HPDE6-E6E7 (cell line): ENCODE results near the gene PEAK1.
"Not testable (repeated sequence)": the region's sequence is repeated elsewhere in the genome, so short reads cannot be mapped to it uniquely, and the experiment has no call there.

Experiments used
- DNase-seq: peaks from one replicate; pipeline ENCODE4 v3.0.0; 2011; ENCODE audit warnings: missing footprints; ENCODE audit errors: extremely low spot score

Gene PEAK1

DNA sequence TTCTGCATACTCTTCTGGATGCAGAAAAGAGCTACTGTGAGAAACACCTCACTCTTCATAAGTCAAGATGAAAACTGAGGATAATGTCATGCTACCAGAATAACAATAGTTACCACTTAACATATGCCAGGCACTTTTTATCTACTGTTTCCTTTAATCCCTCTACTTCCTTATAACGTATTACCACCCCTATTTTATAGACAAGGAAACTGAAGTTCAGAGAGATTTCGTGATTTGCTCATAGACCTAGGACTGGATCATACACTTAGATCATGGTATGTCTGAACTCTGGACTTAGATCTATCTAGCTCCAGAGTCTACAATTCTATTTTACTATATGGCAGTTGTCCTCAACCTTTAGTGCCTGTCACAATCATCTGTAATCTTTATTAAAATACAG is 193.3 kb downstream of the PEAK1 start:
- no peak for DNase-seq

DNA sequence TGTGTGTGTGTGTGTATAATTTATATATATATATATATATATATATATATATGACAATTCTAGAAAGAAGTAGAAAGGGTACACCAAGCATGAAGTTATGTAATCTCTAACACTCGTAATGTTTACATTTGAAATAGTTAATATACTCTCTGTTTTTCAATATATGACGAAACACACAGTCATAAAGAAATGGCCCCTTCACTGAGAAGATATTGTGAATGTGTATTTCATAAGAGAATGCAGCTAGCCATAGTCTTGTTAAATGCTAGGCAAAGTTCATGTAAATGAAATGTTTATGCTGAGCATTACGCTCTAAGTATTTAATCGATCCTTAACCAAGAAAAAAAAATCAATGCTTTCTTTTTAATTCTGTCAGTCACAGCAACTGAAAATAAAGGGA is 194.3 kb downstream of the PEAK1 start:
- DNase-seq = no peak

DNA sequence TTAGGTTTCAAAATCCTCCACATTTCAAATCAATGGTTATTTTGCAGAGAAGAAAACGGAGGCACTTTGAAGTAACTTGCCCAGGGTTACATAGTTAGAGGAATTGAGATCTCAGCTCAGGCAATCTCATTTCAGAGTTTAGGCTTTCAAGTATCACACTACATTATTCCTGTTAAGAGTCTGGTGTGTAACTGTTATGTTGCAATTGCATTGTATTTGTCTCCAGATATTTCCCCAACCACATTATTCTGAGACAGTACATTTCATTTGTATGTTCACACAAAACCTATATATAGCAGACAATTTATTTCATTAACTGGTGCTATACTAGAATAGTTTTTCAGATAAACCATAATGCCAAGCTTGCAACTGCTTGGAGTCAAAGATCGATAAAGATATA is 194.8 kb downstream of the PEAK1 start:
- no peak for DNase-seq

DNA sequence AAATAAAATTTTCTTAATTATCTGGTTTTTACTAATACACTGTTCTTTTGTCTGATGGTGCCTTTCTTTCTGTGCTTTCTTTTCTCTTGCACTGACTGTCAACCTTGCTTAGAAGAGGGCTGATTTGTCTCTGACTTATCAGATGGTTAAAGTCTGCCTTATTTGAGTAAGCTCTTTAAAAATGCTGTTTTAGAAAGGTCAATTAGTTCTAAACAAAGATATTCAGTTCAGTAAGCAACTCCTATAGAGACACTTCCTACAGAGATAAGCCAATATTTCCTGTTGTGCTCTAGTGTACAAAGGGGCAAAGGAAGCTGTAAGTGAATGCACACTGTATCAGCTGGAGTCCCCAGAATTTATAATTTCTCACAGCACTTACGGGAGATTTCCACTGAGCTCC is 195.6 kb downstream of the PEAK1 start:
- DNase-seq = no peak

DNA sequence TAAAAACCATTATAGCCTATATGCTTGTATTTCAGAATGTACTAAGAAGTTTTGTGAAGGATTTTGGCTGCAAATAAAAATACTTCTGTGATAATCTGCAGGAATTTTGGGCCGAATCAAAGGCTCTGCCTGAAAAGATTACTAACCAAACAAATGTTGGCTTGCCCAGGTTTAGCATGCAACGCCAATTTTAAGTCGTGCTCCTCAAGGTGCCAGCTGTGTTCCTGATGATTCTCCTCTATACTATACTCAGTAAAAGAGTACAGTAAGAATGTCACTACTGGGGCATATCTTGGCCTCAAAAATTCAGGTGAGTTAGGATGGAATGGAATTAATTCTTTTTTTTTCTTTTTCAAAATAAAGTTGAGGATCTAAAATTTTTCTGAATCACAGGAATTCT is 198.2 kb downstream of the PEAK1 start:
- no peak for DNase-seq

DNA sequence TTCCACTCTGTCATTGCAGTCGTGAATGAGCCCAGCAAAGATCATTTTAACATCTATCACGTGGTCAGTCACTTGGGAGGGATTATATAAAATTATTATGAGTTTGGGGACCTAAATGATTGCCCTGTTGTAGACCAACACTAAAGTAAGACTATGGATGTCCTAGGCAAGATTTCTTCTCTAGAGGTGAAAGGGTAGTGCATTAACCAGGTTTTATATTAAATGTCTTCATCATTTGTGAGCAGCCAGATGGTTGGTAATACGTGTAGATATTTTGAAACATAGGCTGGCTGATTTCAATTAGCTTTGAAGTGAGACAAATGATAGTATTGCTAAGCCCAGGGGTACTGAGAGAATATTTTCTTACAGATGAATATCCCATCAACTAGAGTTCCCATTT is 198.7 kb downstream of the PEAK1 start:
- DNase-seq = no peak

DNA sequence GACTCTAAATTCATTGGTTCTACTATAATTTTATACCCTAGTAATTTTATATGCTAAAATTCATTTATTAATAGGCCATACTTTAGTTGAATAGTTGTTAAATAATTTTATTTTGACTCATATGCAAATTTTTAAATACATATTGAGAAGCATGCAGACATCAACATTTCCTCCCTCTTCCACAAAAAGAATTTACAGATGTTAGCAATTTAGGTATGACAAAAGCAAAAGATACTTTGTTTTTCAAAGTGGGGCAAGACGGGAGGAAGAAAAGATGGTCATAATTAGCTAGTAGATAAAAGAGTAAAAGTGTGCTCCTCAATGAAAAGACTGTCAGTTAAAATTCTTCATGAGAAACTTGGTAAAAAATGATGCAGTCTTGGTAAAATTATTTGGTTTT is 200.1 kb downstream of the PEAK1 start:
- DNase-seq = no peak

DNA sequence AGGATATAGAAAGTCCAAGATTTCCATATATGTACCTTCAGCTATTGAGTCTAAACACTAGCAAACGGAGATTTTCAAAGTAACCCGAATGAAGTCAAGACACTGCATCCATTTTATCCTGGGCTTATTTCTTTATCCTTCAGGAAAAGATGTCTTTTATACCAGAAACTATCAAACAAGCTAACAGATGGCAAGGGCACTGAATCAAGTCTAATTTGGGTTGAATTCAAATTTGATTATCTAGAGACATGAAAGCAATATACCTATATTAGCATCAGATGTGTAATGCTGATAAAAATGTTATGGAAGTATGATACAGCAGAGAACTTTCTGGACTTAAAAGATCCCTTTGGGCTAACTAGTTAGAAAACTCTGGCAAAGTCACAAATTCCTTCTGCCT is 210.7 kb downstream of the PEAK1 start:
- DNase-seq = no peak

DNA sequence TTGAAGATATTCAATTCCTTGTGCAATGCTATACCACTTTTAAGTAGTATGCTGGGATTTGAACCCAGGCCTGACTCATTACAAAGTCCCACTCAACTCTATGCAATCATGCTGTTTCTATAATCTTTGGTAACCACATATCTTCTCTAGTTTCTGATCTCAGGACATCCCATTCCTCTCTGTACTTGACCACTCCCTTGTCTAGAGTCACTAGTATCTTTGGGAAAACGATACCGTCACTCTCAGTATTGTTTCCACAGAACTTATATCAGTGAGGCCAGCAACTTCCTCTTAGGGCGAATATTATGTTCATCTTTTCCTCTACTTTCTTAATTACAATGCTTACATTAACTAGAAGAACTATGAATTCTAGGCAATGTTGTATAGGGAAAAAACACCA is 211.7 kb downstream of the PEAK1 start:
- DNase-seq = no peak

DNA sequence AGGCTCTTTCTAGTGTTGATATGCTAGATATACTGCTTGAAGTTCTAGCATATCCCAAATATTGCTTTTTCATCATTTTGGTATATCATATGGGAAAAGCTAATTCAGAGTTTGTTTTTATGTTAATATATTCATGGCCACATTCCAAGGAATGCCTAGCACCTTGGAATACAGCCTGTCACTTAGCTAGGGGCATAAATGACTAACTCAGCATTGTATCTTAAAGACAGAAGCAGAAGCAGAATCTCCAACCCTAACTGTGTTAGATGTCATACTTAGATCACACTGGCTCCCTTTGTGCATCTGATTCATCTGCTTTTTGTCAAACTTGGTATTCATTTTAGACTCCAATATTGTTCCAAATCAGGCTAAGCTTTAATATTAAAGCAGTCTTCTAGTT is 218.2 kb downstream of the PEAK1 start:
- no peak for DNase-seq

DNA sequence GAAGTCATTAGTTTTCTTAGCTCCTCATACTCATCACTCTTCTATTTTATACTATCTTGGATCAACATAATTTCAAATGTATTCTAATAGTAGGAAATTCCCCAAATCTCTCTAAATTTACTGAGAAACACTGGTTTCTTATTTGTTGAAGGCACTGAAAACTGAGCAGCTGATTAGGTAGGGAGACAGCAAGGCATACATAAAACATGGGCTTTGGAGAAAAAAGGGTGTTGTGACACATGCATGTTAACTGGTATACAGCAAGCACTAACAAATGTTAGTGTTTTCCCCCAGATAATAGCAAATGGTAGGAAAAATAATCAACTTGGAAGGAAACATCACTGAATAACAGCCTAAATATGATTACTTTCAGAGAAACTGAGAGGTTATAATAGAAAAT is 223.5 kb downstream of the PEAK1 start:
- DNase-seq = no peak

DNA sequence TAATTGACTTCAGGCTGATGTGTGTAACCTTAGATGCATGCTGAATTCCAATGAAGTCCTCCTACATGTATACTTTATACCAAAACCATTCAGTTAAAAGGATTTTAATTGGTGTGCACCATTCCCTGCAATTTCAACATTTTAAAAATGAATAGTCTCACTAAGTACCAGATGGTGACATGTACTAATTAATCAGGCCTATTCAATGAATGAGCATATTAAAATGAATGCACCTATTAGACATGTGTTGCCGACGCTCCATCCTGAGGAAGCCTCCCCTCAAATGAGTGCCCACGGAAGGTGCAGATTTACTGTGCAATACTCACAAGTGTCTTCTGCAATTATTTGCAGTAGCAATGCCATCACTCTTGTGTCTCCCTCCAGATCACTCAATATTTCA is 224.3 kb downstream of the PEAK1 start:
- no peak for DNase-seq

DNA sequence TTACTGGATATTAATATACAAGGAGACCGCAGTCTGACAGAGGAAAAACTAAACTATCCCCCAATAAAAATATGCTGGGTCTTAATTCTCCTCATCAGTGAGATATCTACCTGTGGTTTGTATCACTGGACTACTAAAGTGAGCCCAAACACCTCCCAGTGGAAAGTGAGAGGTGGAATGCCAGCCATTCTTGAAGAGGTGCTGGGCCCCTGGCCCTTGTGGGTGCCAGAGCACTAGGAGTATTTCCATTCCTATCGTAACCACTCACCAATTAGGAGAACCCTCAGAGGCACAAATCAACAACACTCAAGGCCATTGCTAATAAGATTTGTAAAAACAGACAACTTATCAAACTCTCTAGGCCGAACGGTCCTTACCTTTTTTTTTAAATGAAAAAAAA is 227.5 kb downstream of the PEAK1 start:
- no peak for DNase-seq

DNA sequence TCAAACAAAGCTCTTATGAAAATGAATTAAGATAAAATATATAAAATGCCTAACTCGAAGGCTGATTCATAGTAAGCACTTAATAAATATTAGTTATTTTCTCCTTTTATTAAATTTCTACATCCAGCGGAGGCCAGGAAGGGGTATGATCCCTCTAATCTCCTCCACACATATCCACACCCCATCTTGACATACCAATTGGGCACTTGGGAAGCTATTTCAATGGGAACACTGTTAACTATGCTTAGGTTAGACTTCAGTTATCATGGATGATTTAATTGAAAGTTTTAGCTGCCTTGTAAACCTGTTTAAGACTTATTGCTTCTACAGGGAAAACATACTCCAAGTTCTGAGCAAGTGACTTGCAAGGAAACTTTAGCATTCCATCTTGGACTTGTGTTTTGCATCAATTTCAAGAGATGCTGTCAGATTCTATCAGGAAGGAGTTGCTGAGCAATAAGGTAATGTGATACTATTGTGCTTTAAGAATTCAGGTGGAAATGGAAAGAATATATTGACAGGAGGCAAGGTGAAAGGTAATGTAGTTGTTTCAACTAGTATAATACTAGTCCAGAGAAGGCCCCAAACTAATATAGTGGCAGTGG is 228.6 kb downstream of the PEAK1 start:
- DNase-seq = no peak

DNA sequence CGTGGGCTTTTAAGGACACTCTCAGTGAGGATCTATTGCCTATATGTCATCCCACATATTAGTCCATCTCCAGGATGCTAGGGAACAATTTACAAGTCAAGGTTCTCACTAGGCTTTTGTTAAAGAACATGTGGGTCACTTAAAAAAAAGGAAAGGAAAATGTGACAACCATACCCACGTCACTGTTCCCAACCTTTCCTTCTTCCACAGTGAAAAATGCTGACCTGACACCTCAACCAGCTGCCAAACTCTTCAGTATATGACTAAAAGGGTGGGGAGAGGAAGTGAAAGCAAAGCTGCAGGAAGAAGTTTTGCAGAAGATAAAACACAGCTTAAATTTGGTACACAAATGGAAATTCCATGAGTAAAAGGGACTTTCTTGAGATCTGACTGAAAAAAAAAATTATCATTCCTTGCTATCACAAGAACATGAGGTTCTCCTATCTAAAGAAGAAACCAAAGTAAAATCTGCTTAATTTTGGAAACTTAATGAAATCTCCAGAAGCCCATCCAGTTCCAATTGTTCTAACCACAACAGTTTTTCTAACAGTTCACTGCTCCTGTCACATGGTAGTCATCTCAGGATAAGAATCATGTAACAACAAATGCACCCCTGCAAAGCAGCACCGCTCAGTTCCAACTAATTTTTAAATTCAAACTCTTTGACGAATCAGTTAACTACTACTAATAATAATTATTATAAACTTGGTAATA is 232.0 kb downstream of the PEAK1 start:
- DNase-seq = peak; percentile 12

DNA sequence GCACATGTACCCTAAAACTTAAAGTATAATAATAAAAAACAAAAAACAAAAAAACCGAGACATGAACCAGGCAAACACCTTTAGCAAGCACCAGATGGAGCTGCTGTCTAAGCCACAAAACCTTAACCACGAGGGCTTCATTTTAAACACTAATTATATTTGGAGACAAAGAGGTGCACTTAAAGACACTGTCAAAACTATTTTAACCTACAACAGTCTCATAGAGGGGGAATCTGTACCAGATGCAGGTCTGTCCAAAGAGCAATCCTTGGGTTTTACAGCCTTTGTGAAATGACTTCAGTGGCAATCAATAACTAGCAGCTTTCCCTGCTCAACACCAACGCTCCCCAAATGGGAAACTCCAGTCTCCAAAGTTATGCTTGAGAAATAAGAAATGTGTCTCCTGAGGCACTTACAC is 233.3 kb downstream of the PEAK1 start:
- DNase-seq = no peak

DNA sequence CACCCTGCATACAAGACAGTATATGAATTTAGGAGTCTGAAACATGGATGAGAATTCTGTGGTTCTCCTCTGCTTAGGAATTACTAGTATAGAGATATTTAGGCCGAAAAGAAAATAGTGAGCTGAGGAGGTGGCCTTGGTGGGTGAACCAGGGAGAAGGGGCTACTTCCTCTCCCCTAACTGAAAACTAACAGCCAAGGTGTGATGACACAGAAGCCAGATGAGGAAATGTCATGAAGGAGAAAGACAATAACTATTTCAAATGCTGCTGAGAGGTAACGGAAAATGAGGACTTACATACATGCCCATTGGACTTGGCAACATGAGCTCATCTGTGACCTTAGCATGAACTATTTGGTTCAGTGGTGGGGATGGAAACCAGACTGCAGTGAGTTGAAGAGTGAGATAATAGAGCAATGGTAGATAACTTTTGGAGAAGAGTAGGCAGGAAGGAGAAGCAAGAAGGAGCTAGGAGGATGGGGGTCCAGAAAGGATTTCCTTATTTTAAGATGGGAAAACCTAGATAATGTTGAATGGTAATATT is 234.6 kb downstream of the PEAK1 start:
- no peak for DNase-seq

DNA sequence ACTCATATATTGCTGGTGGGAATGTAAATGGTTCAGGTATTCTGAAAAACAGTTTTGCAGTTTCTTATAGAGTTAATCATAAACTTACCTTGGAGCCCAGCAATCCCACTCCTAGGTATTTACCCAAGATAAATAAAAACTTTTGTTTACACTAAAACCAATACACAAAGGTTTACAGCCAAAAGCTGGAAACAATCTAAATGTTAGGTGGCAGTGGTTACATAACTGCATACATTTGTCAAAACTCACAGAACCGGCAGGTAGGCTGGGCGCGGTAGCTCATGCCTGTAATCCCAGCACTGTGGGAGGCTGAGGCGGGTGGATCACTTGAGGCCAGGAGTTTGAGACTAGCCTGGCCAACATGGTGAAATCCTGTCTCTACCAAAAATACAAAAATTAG is 235.6 kb downstream of the PEAK1 start:
- DNase-seq = not testable (repeated sequence)

DNA sequence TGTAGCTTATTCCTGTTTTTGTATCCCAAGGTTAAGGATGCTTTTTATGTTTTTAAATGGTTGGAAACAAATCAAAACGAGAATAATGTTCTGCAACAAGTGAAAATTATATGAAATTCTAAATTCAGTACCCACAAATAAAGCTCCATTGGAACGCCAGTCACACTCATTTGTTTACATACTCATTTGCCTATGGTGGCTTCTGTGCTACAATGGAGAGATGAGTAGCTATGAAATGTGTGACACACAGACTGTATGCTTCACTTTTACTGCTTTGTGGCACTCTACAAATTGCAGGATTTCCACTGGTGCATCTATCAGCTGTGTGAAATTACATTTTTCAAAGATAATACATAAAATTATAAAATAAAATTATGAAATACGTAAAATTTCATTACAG is 236.8 kb downstream of the PEAK1 start:
- no peak for DNase-seq

DNA sequence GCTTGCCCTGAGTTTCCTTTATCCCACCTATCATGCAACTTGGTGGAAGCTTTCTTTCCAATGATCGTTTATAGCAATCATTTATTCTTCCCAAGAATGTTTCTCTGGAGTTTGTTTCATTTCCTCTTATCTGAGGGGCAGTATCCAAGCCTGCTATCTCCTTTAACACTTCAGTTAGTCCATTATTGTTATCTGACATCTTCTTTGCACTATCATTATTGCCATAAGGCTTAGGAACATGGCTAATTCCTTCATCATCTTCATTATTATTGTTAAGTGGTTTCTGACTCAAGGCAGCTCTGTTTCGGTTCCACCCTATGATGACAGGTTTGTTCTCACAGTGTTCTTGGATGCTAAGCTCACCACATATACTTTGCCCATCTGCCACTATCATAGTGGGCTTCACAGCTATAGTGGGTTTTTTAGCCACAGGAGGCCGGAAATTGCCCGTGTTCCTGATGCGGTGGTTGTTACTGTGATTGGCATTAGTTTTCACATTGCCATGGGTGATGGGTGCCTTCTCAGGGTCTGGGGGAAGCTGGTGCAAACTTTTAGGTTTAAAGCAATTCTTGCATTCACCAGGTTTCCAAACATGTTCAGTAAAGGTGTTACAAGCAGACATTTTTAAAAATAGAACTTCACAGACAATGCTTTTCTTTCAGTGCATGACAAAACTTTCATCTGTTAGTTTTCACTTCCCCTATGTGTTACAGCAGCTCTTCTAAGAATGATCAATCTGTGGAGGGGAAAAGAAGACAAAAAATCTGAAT is 238.4 kb downstream of the PEAK1 start:
- DNase-seq = no peak

DNA sequence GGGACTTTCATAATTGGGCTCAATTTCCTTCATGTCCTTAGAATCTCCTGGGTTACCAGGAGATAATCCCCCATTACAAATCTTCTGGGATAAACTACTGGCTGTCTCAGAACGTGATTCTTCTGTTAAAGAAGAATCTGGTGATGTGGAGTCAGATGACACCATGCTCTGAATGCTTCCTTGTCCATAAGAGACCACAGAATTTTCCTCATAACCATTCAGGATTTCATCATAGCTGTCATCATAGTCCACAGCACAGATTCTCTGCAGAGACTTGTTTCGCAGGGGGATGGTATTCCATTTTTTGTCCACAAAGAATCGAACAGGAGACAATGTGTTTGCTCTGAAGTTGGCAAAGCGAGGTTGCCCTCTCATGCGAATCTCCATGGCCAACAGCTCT is 239.1 kb downstream of the PEAK1 start:
- DNase-seq = no peak

DNA sequence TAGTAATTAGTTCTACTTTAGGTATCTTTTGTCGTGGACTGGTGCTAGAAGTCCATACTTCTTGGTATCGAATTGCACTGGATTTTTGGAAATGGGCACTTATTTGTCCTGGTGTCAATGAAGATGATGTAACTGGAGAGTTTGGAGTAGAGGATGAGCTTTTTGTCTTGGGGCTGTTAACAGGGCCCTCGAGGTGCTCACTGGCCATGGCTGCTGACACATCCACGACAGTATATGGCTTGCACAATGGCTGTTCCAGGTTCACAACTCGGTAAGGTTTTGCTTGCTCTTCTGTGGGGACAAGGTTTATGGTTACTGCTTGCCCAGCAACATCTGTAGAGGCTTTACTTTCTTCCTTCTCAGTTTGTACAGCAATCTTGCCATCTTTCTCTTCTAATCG is 239.6 kb downstream of the PEAK1 start:
- DNase-seq = no peak

DNA sequence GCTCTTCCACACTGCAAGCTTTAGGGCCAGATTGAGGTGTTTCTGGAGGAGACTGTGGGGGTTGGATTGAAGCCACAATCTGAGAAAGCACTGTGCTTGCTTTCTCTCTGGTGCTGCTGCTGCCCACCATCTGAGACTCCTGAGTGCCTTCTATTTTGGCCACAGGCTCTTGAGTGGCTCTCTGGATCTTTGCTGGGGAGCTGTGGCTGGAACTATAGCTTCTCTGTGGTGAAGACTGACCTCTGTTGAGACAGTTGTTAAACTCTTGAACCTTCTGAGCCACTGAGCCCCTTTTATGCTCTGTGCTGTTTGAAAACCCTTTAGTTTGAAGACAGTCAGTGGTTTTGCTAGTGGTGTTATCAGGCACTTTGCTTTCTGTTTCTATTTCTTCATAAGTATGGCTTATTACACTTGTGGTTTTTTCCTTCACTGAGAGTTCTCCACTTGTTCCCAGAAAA is 240.3 kb downstream of the PEAK1 start:
- DNase-seq = no peak
